ENCODE measurements around the gene HACD2. TPM values are rescaled to one million over a fixed set of nuclear protein-coding genes. Genes with fewer than 3 reads are reported as not detected.

Gene HACD2
- total RNA-seq, 1 experiment from 2014 or later, result 23.7 TPM

GRCh38 chr3:123481722-123482457 is 103.0 kb downstream of the HACD2 start:
- DNase-seq (ENCODE audit: low read depth), result no peak

DNA sequence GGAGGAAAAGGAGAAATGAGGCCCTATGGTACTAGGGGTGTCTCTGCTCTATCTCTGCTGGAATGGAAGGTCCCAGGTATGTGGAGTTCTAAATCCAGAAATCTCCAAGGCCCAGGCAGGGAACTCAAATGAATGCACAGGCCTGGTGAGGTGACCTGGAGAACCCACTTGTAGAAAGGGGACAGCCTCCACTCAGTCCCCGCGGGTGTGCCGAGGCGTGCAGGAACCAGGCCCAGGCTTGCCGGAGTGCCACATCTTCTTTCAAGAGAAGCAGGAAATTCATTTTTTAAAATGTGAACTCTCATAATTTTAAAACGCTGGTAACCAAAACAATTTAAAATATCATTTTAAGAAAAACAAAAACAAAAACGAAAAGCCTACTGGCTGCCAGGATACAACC is 103.8 kb downstream of the HACD2 start:
- DNase-seq (ENCODE audit: low read depth), result no peak

DNA sequence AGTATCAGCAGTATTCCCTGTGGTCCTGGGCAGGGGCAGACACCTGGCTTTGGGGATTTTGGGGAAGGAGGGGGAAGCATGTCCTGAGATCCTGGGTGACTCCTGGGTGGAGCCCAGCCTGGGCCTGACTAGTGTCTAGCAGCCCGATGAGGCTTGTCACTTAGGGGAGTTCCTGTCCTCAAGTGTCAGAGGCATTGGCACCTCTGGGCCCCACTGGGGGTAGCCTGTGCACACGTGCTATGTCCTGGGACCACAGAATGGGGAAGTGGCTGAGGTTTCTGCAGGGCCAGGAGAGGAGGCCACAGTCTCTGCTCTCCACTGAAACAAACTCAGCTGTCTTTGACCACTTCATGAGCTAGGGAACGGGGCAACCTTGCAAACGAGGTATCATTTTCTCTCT is 104.4 kb downstream of the HACD2 start:
- DNase-seq (ENCODE audit: low read depth), result no peak

- DNase-seq (ENCODE audit: low read depth), result no peak
Measured at GRCh38 chr3:123479891-123480290, 105.0 kb downstream of the HACD2 start.

DNA sequence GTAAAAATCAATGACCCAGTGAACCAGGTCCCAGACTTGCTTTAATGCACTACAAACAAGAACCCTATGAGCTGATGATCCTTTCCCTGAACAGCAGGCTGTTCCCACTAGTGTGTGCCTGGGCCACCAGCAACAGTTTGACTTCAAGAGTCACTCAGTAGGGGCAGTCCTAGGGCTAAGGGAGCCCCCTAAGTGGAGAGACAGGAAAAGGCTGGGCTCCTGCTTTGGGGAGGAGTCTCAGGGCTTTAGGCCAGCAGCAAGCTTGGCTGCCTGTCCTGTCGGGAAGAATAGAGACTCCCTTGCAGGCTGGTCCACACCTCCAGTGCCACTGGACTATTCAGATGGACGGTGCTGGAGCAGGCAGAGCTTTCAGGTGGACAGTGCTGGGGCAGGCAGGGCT is 106.5 kb downstream of the HACD2 start:
- DNase-seq (ENCODE audit: low read depth), result no peak

GRCh38 chr3:123476967-123477750 is 107.7 kb downstream of the HACD2 start:
- DNase-seq (ENCODE audit: low read depth), result no peak

- DNase-seq (ENCODE audit: low read depth), result no peak
Measured at GRCh38 chr3:123475786-123476185, 109.1 kb downstream of the HACD2 start.

GRCh38 chr3:123471106-123471505 is 113.7 kb downstream of the HACD2 start:
- DNase-seq (ENCODE audit: low read depth), result no peak

DNA sequence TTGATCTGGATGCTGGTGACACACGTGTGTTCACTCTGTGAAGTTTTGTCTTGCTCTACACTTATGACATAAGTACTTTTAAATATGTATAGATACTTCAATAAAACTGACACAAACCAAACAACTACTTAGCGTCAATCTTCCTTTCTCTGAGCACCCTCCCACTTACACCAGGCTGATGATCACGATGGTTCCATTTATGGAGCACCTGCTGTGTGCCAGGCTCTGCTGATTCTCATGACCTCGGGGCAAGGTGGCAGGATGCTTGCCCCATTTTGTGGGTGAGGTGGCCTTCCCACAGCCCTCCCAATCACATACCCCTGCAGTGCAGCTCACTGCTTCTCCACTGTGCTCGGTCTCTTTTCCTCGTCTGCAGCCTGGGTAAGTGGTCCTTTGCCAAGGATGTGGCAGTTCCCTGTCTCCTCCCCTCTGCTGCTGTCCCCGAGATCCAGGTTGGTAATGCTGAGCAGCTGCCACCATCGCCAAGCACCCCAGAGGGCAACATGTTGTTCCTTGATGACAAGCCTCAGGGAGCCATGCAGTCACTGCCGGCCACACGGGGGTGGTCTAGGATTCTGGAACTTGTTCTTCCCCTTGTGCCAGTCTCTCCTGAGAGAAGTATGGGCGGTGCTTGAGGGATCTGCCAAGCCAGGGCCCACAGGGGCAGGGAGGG is 115.4 kb downstream of the HACD2 start:
- DNase-seq (ENCODE audit: low read depth), result no peak

GRCh38 chr3:123467046-123467445 is 117.8 kb downstream of the HACD2 start:
- DNase-seq (ENCODE audit: low read depth), result no peak

DNA sequence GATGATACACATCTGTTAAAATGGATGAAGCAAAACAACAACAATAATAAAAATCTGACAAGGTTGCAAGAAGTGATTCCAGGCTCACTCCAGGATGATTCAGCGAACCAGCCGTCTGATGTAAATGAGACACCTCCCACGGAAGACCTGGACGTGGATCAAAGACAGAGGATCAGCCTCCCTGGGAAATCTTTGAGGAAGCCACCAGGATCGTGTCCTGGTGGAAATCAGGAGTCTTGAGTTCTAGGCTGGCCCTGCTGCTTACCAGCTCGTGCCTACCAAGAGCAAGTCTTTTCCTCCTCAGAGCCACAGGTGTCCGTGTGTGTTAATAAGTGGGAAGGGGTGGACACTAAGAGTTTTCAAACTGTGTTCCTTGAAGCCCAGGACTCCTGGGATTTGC is 120.6 kb downstream of the HACD2 start:
- DNase-seq (ENCODE audit: low read depth), result no peak

DNA sequence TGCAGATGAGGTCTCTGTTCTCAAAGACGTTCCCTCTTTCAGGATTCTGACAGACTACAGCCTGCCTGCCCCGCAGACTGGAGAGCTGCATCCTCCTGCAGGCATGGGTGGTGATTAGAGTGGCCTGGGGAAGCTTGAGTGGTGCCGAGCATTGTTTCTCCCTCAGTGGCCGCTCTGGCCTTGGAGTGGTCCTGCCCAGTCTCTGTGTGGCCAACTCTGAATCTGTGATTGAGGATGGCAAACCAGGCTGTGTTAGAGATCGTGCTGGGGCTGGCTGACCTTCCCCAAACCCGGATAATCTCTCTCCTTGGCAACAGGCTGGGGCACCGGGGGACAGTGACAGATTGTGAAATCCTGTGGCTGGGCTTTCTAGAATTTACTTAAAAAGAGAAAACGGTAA is 125.0 kb downstream of the HACD2 start:
- no peak for DNase-seq (ENCODE audit: low read depth)

- DNase-seq (ENCODE audit: low read depth), result no peak
Measured at GRCh38 chr3:123458255-123458654, 126.6 kb downstream of the HACD2 start.

GRCh38 chr3:123457841-123458240 is 127.0 kb downstream of the HACD2 start:
- no peak for DNase-seq (ENCODE audit: low read depth)

GRCh38 chr3:123453675-123454074 is 131.2 kb downstream of the HACD2 start:
- DNase-seq (ENCODE audit: low read depth), result no peak

GRCh38 chr3:123451186-123451585 is 133.7 kb downstream of the HACD2 start:
- no peak for DNase-seq (ENCODE audit: low read depth)

DNA sequence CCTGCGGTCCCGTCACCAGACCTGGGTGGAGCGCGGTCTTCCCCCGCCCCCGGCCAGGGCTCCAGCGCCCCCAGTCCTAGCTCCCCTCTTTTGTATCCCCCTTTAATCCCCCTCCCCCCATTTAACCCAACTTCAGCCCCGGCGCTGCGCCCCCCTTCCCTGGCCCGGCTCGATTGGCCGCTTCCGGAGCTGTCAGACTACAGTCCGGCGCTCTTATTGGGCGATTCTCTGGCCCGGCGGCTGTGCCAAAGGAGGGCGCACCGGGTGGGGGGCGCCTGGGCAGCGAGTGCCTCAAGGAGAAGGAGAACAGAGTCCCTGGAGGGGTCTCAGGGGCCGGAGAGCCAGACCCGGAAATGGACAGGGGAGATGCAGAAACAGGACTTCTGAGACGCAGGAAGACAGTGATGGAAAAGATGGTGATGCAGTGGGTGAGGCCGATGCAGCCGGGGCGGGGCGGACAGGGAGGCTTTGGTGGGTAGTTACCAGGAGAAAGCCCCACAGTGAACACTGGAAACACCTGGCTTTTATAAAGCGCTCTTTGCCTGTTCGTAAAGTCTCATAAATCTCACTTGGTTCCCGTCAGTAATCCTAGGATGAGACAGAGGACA is 134.8 kb downstream of the HACD2 start:
- no peak for DNase-seq (ENCODE audit: low read depth)

DNA sequence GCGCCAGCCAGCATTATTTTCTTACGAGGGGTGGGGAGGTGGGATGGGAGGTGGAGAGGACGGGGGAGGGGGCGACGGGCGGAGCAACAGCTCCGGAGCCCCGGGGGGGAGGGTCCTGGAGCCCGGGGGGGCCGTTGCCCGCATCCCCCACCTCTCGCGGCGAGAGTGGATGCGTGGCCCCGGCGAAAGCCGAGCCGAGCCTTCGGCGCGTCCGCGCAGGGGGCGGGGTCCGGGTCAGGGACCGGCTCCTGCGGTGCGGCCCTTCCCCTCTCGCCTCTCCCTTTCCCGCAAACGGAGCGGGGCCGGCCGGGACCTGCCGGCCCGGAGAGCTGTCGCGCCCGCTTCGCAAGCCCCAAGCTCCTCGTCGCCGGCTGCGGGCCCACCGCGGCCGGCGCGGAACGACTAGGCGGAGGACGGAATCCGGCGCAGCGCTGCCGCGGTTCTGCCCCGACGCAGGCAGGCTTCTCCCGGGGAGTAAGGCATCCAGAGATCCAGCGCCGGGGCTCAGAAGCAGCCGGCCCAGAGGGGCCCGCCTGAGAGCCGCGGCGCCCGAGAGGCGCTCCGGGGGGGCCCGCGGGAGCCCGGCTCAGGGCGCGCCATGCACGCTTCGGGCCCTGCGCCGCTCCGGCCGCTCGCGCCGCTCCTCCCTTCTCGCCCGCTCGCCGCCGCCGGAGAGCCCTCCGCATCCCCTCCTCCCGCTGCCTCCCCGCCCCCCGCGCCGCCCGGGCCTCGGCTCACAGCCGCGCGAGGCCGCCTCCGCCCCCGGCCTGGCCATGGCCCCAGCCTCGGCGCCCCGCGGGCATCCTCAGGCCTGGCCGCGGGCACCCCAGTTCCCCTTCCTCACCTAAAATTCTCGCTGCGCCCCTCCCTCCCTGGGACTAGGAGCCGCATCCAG is 135.5 kb downstream of the HACD2 start:
- peak; percentile 3 for DNase-seq (ENCODE audit: low read depth)

DNA sequence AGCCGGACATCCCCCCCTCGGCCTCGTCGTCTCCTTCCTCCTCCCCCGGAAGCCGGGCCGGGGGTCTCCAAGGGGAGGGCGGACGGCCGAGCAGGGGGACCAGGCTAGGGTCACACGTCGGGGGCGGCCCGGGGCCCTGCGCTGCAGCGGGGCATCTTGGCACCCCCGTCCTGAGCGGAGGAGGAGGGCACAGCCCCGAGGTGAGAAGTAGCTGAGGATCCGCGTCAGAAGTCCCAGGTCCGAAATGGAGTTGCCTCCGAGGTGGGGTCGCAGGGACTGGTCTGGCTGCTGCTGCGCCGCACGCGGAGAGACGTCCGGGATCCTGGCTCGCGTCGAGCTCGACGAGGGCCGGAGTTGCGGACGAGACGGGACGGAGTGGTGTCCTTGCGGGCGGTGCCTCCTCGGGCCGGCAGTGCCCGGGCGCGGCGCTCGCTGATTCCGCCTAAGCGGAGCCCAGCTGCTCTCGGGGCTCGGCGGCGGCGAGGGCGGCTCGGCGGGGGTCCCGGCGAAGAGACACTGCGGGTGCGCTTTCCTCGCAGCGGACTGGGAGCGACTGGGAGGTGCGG is 136.2 kb downstream of the HACD2 start, which contains the start of gene ADCY5:
Gene ADCY5, minus strand, starts transcription at position 555 of the 566 bp plus-strand sequence. Its CDS starts 545 bp downstream, at position 10.
- DNase-seq (ENCODE audit: low read depth), result no peak

- DNase-seq (ENCODE audit: low read depth), result no peak
Measured at GRCh38 chr3:123447749-123448517, 136.9 kb downstream of the HACD2 start.

Measured in LHCN-M2 (cell line).